ACC112 (cell line): ENCODE data around the gene FKBP7.
"Not testable (repeated sequence)": the region's sequence is repeated elsewhere in the genome, so short reads cannot be mapped to it uniquely, and the experiment has no call there.

Experiments
- H2AFZ ChIP-seq: fragments of 200-600 bp; sonication (generic); one replicate; pipeline ENCODE4 v1.6.0; 2017; ENCODE audit warnings: antibody characterized with exemption, low read length; ENCODE audit not compliant: unreplicated experiment
- H3K27ac ChIP-seq: fragments of 200-600 bp; sonication (generic); 2 replicates; pipeline ENCODE4 v1.5.1; 2014; ENCODE audit warnings: low read depth, mild to moderate bottlenecking, antibody characterized with exemption, low read length, moderate library complexity
- H3K27me3 ChIP-seq: fragments of 200-600 bp; sonication (generic); 2 replicates; pipeline ENCODE4 v1.6.1; 2014; ENCODE audit warnings: mild to moderate bottlenecking, antibody characterized with exemption, low read length, moderate library complexity, mixed read lengths; ENCODE audit not compliant: insufficient read depth
- H3K36me3 ChIP-seq: fragments of 200-600 bp; sonication (generic); 2 replicates; pipeline ENCODE4 v1.6.1; 2016; ENCODE audit warnings: mild to moderate bottlenecking, antibody characterized with exemption, low read length, moderate library complexity, mixed read lengths; ENCODE audit not compliant: insufficient read depth
- H3K4me1 ChIP-seq: fragments of 200-600 bp; sonication (generic); one replicate; pipeline ENCODE4 v1.6.1; 2016; ENCODE audit warnings: low read length, mixed read lengths; ENCODE audit not compliant: insufficient read depth, unreplicated experiment, control insufficient read depth
- H3K4me3 ChIP-seq: fragments of 200-600 bp; sonication (generic); 2 replicates; pipeline ENCODE4 v1.5.1; 2014; ENCODE audit warnings: mild to moderate bottlenecking, low read depth, low read length
- H3K79me2 ChIP-seq: fragments of 200-600 bp; sonication (generic); one replicate; pipeline ENCODE4 v1.6.0; 2016; ENCODE audit warnings: low read length; ENCODE audit not compliant: control insufficient read depth, unreplicated experiment, insufficient read depth

The FKBP7 gene

GRCh38 chr2:178474560-178474959 lies 3.8 kb downstream of the FKBP7 start:
- peaks cover 8% of the 10 kb centered on the region for H3K79me2 ChIP-seq
- H3K27ac ChIP-seq: no peak overlapping the region
- no peak overlapping the region for H3K4me3 ChIP-seq
- H3K27me3 ChIP-seq: no peaks in the 10 kb centered on the region
- H2AFZ ChIP-seq: no peak overlapping the region
- H3K36me3 ChIP-seq: no peaks in the 10 kb centered on the region
- peaks cover 9% of the 10 kb centered on the region for H3K4me1 ChIP-seq

GRCh38 chr2:178473931-178474330 lies 4.5 kb downstream of the FKBP7 start:
- H3K4me3 ChIP-seq: no peak overlapping the region

GRCh38 chr2:178473373-178473772 lies 5.0 kb downstream of the FKBP7 start:
- H3K4me3 ChIP-seq: no peak overlapping the region
- H3K27me3 ChIP-seq: no peaks in the 10 kb centered on the region
- H3K36me3 ChIP-seq: no peaks in the 10 kb centered on the region
- no peak overlapping the region for H3K27ac ChIP-seq
- peaks cover 8% of the 10 kb centered on the region for H3K79me2 ChIP-seq
- peaks cover 4% of the 10 kb centered on the region for H3K4me1 ChIP-seq
- H2AFZ ChIP-seq: no peak overlapping the region

More at GRCh38 chr2:178473931-178474330, 4.5 kb downstream of the FKBP7 start:
- no peak overlapping the region for H2AFZ ChIP-seq
- no peaks in the 10 kb centered on the region for H3K27me3 ChIP-seq
- no peak overlapping the region for H3K27ac ChIP-seq
- H3K79me2 ChIP-seq: peaks cover 8% of the 10 kb centered on the region
- peaks cover 4% of the 10 kb centered on the region for H3K4me1 ChIP-seq
- no peaks in the 10 kb centered on the region for H3K36me3 ChIP-seq

- H3K4me1 ChIP-seq, H3K27ac ChIP-seq, H3K36me3 ChIP-seq, H2AFZ ChIP-seq, H3K4me3 ChIP-seq, H3K27me3 ChIP-seq, H3K79me2 ChIP-seq: not testable (repeated sequence)
These were observed 7.1 kb downstream of the FKBP7 start for GRCh38 chr2:178471313-178471712.

GRCh38 chr2:178469219-178469849 lies 9.1 kb downstream of the FKBP7 start:
- H3K27me3 ChIP-seq: no peaks in the 10 kb centered on the region
- no peaks in the 10 kb centered on the region for H3K79me2 ChIP-seq
- peaks cover 4% of the 10 kb centered on the region for H3K36me3 ChIP-seq
- no peak overlapping the region for H2AFZ ChIP-seq
- no peaks in the 10 kb centered on the region for H3K4me1 ChIP-seq
- no peak overlapping the region for H3K4me3 ChIP-seq
- H3K27ac ChIP-seq: no peak overlapping the region

DNA sequence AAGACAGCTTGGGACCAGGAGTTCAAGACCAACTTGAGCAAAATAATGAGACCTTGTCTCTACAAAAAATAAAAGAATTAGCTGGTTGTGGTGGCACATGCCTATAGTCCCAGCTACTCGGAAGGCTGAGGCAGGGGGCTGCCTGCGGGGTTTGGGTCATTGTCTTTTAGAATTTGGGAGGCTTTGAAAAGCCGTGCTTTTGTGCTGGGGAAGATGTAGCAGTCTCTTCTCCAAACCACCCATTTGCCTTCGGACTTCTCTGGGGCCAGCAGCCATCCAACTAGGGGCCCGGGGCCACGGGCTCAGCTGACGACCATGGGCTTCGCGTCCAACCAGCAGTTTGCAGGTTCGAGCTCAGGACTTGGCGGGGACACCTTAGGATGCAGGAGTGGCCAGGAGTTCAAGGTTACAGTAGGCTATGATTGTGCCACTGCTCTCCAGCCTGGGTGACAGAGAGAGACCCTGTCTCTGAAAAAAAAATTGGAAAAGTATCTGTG lies 21.0 kb downstream of the FKBP7 start:
- no peak overlapping the region for H2AFZ ChIP-seq
- H3K4me3 ChIP-seq: no peak overlapping the region
- no peaks in the 10 kb centered on the region for H3K79me2 ChIP-seq
- no peak overlapping the region for H3K27ac ChIP-seq
- H3K36me3 ChIP-seq: no peaks in the 10 kb centered on the region
- H3K27me3 ChIP-seq: no peaks in the 10 kb centered on the region
- H3K4me1 ChIP-seq: peaks cover 3% of the 10 kb centered on the region

DNA sequence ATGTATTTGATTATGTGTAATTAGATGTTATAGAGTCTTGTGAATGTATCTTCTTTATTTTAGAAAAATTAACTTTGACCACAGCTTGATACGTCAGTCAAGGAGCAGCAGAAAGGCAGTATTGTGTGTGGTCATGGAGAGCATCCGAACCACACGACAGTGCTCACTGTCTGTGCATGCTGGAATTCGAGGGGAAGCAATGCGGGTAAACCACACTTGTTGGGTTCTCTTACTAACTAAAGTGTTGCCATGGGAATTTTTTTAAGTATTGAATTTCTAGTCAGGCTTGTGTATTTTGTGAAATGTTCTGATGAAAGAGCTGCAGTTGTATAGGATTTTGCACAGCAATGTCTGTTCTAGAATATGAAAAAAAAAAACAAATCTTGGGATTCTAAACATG lies 22.5 kb downstream of the FKBP7 start:
- H3K79me2 ChIP-seq: no peaks in the 10 kb centered on the region
- H3K27me3 ChIP-seq: no peaks in the 10 kb centered on the region
- no peak overlapping the region for H3K27ac ChIP-seq
- H2AFZ ChIP-seq: no peak overlapping the region
- no peak overlapping the region for H3K4me3 ChIP-seq
- peaks cover 3% of the 10 kb centered on the region for H3K4me1 ChIP-seq
- H3K36me3 ChIP-seq: no peaks in the 10 kb centered on the region

- Histone ChIP-seq H3K27ac (no peak overlapping the region), H3K79me2 (peaks cover 27% of the 10 kb centered on the region), H3K4me1 (peaks cover 13% of the 10 kb centered on the region), H2AFZ (no peak overlapping the region), H3K36me3 (no peaks in the 10 kb centered on the region), H3K4me3 (no peak overlapping the region), H3K27me3 (no peaks in the 10 kb centered on the region)
These were observed 25.5 kb downstream of the FKBP7 start for GRCh38 chr2:178452870-178453269.

DNA sequence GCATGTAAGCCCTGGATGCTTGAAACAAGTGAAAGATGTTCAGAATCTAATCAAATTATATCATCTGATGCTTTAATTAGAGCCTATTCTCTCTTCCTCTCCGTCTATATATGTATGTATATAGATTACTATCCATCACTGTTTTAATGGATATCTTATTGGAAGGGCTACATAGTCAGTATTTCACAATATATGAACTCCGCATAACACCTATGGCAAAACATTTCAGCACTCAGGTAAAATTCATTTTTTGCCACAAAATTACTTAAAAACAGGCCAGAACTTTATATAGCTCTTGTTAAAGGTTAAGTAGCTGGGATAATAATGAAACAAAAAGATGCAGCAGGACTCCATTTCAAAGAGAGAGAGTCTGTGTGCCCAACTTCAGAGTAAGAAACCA lies 26.1 kb downstream of the FKBP7 start:
- Histone ChIP-seq H3K79me2 (peaks cover 28% of the 10 kb centered on the region), H3K27ac (no peak overlapping the region), H3K4me1 (peaks cover 13% of the 10 kb centered on the region), H3K36me3 (no peaks in the 10 kb centered on the region), H2AFZ (peak overlapping the region; percentile 21), H3K27me3 (no peaks in the 10 kb centered on the region), H3K4me3 (peak overlapping the region; percentile 82; the same call in 1 of the 2 replicates)

DNA sequence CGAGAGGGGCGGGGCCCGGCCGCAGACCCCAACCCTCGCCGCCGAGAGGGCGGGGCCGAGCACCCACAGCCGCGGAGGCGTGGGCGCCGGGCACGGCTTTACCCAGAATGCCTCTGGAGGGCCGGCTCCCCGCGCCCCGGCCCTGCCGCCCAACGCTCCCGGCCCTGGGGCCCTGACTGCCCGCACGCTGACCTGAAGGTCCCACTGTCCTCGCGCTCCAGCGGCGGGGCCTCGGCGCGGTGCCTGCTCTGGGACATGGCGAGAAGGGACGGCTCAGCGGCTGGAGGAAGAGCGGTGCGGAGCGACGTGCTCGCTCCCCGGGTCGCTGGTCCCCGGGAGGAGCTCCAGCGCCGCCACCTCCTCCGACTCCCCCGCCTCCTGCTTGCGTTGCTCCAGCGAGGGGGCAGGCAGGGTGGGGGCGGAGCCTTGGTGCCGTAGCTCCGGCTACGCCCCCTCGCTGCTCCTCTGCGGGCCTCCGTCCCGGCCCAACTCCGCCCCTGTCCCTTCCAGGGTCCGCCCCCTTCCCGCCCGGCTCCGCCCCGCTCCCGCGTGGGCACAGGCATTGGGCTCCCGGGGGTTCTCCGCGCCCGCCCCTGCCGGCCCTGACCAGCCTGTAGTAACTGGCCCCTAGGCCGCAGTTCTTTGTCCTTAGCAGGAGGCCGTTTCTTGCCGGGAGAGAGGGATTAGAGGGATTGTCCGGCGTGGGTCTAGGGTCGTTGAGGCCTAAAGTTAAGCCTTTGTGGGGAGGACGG lies 27.4 kb downstream of the FKBP7 start, which contains the start of the genes PJVK and PRKRA:
PJVK (plus strand) TSS at position 605 of the 752 bp plus-strand sequence. CDS start 2,032 bp downstream, outside the sequence.
PRKRA (minus strand) TSS at position 402 of the 752 bp plus-strand sequence; CDS start at position 257, 145 bp downstream.
- Histone ChIP-seq H3K79me2 (peaks cover 28% of the 10 kb centered on the region), H3K27me3 (no peaks in the 10 kb centered on the region), H2AFZ (peak within 1 kb of the TSS; percentile 98), H3K4me3 (peak within 1 kb of the TSS; percentile 82), H3K4me1 (peaks cover 13% of the 10 kb centered on the region), H3K36me3 (peaks cover 4% of the 10 kb centered on the region; the same call in 1 of the 2 replicates), H3K27ac (peak within 1 kb of the TSS; percentile 83)

DNA sequence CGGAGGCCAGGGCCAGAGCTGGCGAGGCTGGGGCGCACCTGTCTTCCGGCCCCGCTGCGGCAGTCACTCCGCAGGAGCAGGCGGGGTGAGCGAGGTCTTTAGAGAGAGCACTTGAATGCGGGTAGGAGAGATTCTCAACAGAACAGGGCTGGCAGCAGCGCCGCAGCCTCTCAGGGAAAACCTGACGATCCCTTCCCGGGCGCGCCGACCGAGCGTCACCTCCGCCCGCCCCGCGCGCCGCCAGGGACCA lies 28.0 kb downstream of the FKBP7 start:
- Histone ChIP-seq H3K4me1 (peaks cover 13% of the 10 kb centered on the region), H2AFZ (peak overlapping the region; percentile 98), H3K36me3 (peaks cover 6% of the 10 kb centered on the region; the same call in 1 of the 2 replicates), H3K4me3 (peak overlapping the region; percentile 82), H3K27me3 (no peaks in the 10 kb centered on the region), H3K79me2 (peaks cover 28% of the 10 kb centered on the region), H3K27ac (peak overlapping the region; percentile 83; the same call in 1 of the 2 replicates)
